Measurements from ENCODE around the gene EXOC6. TPM values are rescaled to one million over a fixed set of nuclear protein-coding genes. Genes with fewer than 3 reads are reported as not detected.

EXOC6 gene
- total and polyA plus RNA-seq, 2 of the 13 experiments (the other 11 are each of a cell fraction or from before 2014, with no cell fraction given) = 22.2 to 29.2 TPM

- TF ChIP-seq ZNF280D (CRISPR knock-in tag; IDR thresholded peaks at IDR 0.05) (no peak), NCOA2 (CRISPR knock-in tag; IDR thresholded peaks at IDR 0.05) (0 out of 2 replicates have a peak, but pooled peaks have one; percentile 51), GATAD1 (CRISPR knock-in tag; IDR thresholded peaks at IDR 0.05) (peak; percentile 61; the same call in 1 of the 2 replicates), NR2F6 (IDR thresholded peaks at IDR 0.05) (peak; percentile 97), NR2F6 (CRISPR knock-in tag; IDR thresholded peaks at IDR 0.05) (peak; percentile 99), ATF3 (CRISPR knock-in tag; IDR thresholded peaks at IDR 0.05) (peak; percentile 86), NR2F1 (CRISPR knock-in tag; IDR thresholded peaks at IDR 0.05) (peak; percentile 96 to 98), PHF21A (CRISPR knock-in tag; IDR thresholded peaks at IDR 0.05) (peak; percentile 66; the same call in 1 of the 2 replicates), FOXA3 (CRISPR knock-in tag; IDR thresholded peaks at IDR 0.05) (peak; percentile 94), ZNF281 (CRISPR knock-in tag; IDR thresholded peaks at IDR 0.05; ENCODE audit: borderline replicate concordance) (no peak), XRCC5 (optimal IDR thresholded peaks at IDR 0.05; ENCODE audit: low read length) (peak; percentile 88), ZNF609 (CRISPR knock-in tag; IDR thresholded peaks at IDR 0.05; ENCODE audit: borderline replicate concordance) (peak; percentile 37; the same call in 1 of the 2 replicates), BCL6 (CRISPR knock-in tag; IDR thresholded peaks at IDR 0.05) (peak; percentile 98), ZNF839 (CRISPR knock-in tag; IDR thresholded peaks at IDR 0.05; ENCODE audit: borderline replicate concordance) (no peak), CHD2 (IDR thresholded peaks at IDR 0.05; ENCODE audit: low read depth, low read length) (no peak), FOXO1 (CRISPR knock-in tag; IDR thresholded peaks at IDR 0.05) (peak; percentile 87; the same call in 1 of the 2 replicates), PAF1 (CRISPR knock-in tag; IDR thresholded peaks at IDR 0.05) (no peak), SP140L (CRISPR knock-in tag; IDR thresholded peaks at IDR 0.05; ENCODE audit: borderline replicate concordance) (no peak), ZNF501 (CRISPR knock-in tag; IDR thresholded peaks at IDR 0.05) (peak; percentile 76)
Measured at GRCh38 chr10:92891885-92892690, 43.8 kb downstream of the EXOC6 start (continued).
